Osteoblast (primary cell): ENCODE results near the gene NAGS. TPM values are rescaled to one million over a fixed set of nuclear protein-coding genes. Genes with fewer than 3 reads are reported as not detected.

Experiments
- DNase-seq: peaks from one replicate; pipeline ENCODE4 v3.0.0; 2011; ENCODE audit warnings: low spot score, mixed read lengths; ENCODE audit not compliant: insufficient read length; ENCODE audit errors: missing footprints
- H2AFZ ChIP-seq: 2 replicates; pipeline ENCODE4 v1.6.0; 2011; ENCODE audit warnings: mild to moderate bottlenecking, low read length
- H3K27ac ChIP-seq: 2 replicates; pipeline ENCODE4 v1.5.1; 2011; ENCODE audit warnings: mild to moderate bottlenecking, low read depth, low read length, moderate library complexity
- H3K27me3 ChIP-seq: 2 replicates; pipeline ENCODE4 v1.6.0; 2012; ENCODE audit warnings: mild to moderate bottlenecking, control low read depth, inconsistent platforms, low read length, moderate library complexity; ENCODE audit not compliant: insufficient read depth
- H3K36me3 ChIP-seq: 2 replicates; pipeline ENCODE4 v1.5.1; 2011; ENCODE audit warnings: mild to moderate bottlenecking, low read length, control low read depth, moderate library complexity; ENCODE audit not compliant: insufficient read depth
- H3K4me1 ChIP-seq: 2 replicates; pipeline ENCODE4 v1.5.1; 2011; ENCODE audit warnings: mild to moderate bottlenecking, low read length, control low read depth, moderate library complexity; ENCODE audit not compliant: insufficient read depth
- H3K4me2 ChIP-seq: 2 replicates; pipeline ENCODE4 v1.6.0; 2011; ENCODE audit warnings: mild to moderate bottlenecking, low read length; ENCODE audit not compliant: insufficient read depth
- H3K4me3 ChIP-seq: fragments of 200-600 bp; sonication (generic); 3 replicates; pipeline ENCODE4 v1.5.1; 2012; ENCODE audit warnings: mild to moderate bottlenecking, low read length, inconsistent platforms; ENCODE audit not compliant: insufficient read depth
- H3K79me2 ChIP-seq: 2 replicates; pipeline ENCODE4 v1.6.0; 2012; ENCODE audit warnings: mild to moderate bottlenecking, low read length, control low read depth, inconsistent platforms; ENCODE audit not compliant: insufficient read depth
- H3K9me3 ChIP-seq: 2 replicates; pipeline ENCODE4 v1.5.1; 2011; ENCODE audit warnings: low read depth, low read length, control low read depth
- H4K20me1 ChIP-seq: 2 replicates; pipeline ENCODE4 v1.6.0; 2012; ENCODE audit warnings: mild to moderate bottlenecking, low read length, control low read depth; ENCODE audit not compliant: insufficient read depth
- total RNA-seq: library from RNA; depleted of rRNA; stranded (reverse); fragments of >200 nt; gene quantifications from 2 replicates; pipeline ENCODE4 v1.2.3, GENCODE V29; 2012
- TF ChIP-seq, protein P1 (sequence below): IDR thresholded peaks from 2 replicates; pipeline ENCODE4 v1.5.1; 2011; ENCODE audit warnings: mild to moderate bottlenecking, low read depth, low read length, moderate library complexity; ENCODE audit errors: extremely low read depth

NAGS gene
- total RNA-seq, 1 donor = 0.36 TPM

DNA sequence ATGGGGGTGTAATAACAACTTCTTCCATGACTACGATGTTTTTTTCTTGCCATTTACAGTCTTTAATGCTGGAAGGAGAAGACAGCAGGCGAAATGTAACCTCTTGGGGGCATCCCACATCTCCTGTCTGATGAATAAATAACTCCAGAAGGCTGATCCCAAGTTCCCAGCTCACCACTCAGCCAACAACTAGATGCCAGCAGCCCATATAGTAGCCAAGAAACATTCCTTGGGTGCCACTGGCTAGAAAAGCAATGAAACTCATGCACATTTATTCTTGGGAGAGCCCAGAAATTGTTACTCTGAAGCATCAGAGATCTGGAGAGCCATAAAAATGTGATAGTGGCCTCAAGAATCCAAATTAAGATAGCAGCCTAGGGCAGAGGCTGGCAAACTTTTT, 33.0 kb downstream of the NAGS start:
- TF ChIP-seq, protein P1, sequence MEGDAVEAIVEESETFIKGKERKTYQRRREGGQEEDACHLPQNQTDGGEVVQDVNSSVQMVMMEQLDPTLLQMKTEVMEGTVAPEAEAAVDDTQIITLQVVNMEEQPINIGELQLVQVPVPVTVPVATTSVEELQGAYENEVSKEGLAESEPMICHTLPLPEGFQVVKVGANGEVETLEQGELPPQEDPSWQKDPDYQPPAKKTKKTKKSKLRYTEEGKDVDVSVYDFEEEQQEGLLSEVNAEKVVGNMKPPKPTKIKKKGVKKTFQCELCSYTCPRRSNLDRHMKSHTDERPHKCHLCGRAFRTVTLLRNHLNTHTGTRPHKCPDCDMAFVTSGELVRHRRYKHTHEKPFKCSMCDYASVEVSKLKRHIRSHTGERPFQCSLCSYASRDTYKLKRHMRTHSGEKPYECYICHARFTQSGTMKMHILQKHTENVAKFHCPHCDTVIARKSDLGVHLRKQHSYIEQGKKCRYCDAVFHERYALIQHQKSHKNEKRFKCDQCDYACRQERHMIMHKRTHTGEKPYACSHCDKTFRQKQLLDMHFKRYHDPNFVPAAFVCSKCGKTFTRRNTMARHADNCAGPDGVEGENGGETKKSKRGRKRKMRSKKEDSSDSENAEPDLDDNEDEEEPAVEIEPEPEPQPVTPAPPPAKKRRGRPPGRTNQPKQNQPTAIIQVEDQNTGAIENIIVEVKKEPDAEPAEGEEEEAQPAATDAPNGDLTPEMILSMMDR = no peak
- peaks cover 3% of the 10 kb centered on the region for H3K4me1 ChIP-seq
- H3K27me3 ChIP-seq = no peaks in the 10 kb centered on the region
- H3K4me3 ChIP-seq = no peak overlapping the region
- no peak overlapping the region for H2AFZ ChIP-seq
- H3K36me3 ChIP-seq = peaks cover 40% of the 10 kb centered on the region
- no peak overlapping the region for H3K27ac ChIP-seq
- H3K79me2 ChIP-seq = peaks cover 46% of the 10 kb centered on the region
- peak; percentile 39 for DNase-seq
- peaks cover 23% of the 10 kb centered on the region for H4K20me1 ChIP-seq
- H3K4me2 ChIP-seq = no peak overlapping the region
- H3K9me3 ChIP-seq = no peaks in the 10 kb centered on the region

DNA sequence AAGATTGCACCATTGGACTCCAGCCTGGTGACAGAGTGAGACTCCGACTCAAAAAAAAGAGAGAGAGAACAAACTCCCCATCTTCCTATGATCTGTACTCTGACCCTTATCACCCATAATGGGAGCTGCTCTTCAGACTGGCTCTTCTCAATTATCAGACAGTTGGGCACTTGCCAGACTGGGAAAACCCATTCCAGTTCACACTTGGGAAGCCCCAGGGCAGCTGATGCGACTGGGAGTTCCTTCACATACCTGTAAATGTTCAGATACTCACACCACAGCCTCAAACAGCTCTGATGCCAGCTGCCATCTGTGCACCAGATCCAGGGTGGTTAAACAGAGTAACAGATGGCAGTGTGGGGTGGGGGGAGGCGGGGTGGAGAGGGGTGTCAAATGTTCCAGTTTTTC, 34.2 kb downstream of the NAGS start:
- peak; percentile 19 for DNase-seq
- H3K79me2 ChIP-seq = peaks cover 51% of the 10 kb centered on the region
- H3K27me3 ChIP-seq = no peaks in the 10 kb centered on the region
- no peak overlapping the region for H3K4me2 ChIP-seq
- peaks cover 12% of the 10 kb centered on the region for H3K4me1 ChIP-seq
- peaks cover 32% of the 10 kb centered on the region for H3K36me3 ChIP-seq
- peaks cover 33% of the 10 kb centered on the region for H4K20me1 ChIP-seq
- TF ChIP-seq, protein P1 = no peak
- H3K4me3 ChIP-seq = no peak overlapping the region
- H3K9me3 ChIP-seq = no peaks in the 10 kb centered on the region
- no peak overlapping the region for H3K27ac ChIP-seq
- no peak overlapping the region for H2AFZ ChIP-seq

DNA sequence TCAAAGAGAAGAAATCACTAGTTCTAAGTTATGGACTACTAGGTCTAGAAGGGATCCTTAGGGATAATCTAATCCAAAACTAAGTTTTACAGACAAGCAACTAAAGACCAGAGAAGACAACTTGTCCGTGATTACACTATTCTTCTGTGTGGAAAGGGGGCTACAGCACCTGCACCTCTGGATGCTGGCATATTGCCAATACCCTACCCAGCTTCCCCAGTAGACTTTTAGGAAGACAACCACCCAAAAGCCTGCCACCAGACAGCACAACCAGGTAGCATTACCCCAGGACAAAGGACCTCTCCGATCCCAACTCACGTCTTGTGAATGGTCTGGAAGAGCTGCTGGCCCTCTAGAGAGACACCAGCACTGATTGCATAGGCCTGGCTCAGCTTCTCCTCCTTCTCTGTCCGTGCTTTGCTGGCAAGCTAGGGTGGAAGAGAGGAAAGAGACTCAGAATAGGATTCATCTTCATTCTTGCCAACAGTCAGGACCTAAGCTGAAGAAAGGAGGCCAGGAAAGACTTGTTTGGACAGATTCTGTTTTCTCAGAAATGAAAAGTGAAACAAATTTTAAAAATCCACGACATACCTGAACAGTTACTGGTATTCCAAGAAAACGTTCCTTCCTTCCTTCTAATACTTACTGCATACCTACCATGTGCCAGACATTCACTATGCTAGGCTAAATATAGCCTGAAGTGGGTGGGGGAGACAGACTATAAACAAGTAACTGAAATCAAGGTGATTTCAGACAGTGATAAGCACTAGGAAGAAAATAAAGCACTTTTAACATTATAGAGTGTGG, 35.6 kb downstream of the NAGS start:
- peaks cover 49% of the 10 kb centered on the region for H3K79me2 ChIP-seq
- no peak overlapping the region for H3K4me3 ChIP-seq
- no peaks in the 10 kb centered on the region for H3K27me3 ChIP-seq

GRCh38 chr17:44043272-44043696, 38.9 kb downstream of the NAGS start:
- H3K79me2 ChIP-seq = peaks cover 56% of the 10 kb centered on the region
- H3K4me1 ChIP-seq = peaks cover 30% of the 10 kb centered on the region
- TF ChIP-seq, protein P1 = no peak
- H3K4me3 ChIP-seq = no peak overlapping the region
- no peaks in the 10 kb centered on the region for H3K9me3 ChIP-seq
- DNase-seq = peak; percentile 93
- H2AFZ ChIP-seq = no peak overlapping the region
- peaks cover 13% of the 10 kb centered on the region for H3K36me3 ChIP-seq
- H3K27ac ChIP-seq = peak overlapping the region; percentile 54
- no peaks in the 10 kb centered on the region for H3K27me3 ChIP-seq
- peaks cover 40% of the 10 kb centered on the region for H4K20me1 ChIP-seq
- H3K4me2 ChIP-seq = peak overlapping the region; percentile 33

More for the DNA sequence above, 35.6 kb downstream of the NAGS start:
- Histone ChIP-seq H4K20me1 (peaks cover 42% of the 10 kb centered on the region), H3K4me1 (peaks cover 24% of the 10 kb centered on the region), H2AFZ (no peak overlapping the region), H3K4me2 (no peak overlapping the region), H3K36me3 (peaks cover 24% of the 10 kb centered on the region), H3K27ac (peak overlapping the region; percentile 13), H3K9me3 (no peaks in the 10 kb centered on the region)
- TF ChIP-seq, protein P1 = no peak
- peak; percentile 72 for DNase-seq
